Neural progenitor cell (in vitro differentiated cells): ENCODE results near the gene RHBDF1. TPM values are rescaled to one million over a fixed set of nuclear protein-coding genes. Genes with fewer than 3 reads are reported as not detected.

Experiments used
- DNase-seq: peaks from one replicate; pipeline ENCODE4 v3.0.0-alpha.2; 2016; ENCODE audit warnings: low spot score
- H2AFZ ChIP-seq: fragments of 200-600 bp; sonication (generic); replicated peaks from 2 replicates; pipeline ENCODE4 v1.6.1; 2016; ENCODE audit warnings: antibody characterized with exemption
- H3F3A ChIP-seq: fragments of 200-600 bp; sonication (generic); 2 replicates; pipeline ENCODE4 v1.6.1; 2016; ENCODE audit warnings: antibody characterized with exemption, low read depth
- H3K27ac ChIP-seq: fragments of 200-600 bp; sonication (generic); 2 replicates; pipeline ENCODE4 v1.5.1; 2016; ENCODE audit warnings: mild to moderate bottlenecking
- H3K27me3 ChIP-seq: fragments of 200-600 bp; sonication (generic); 2 replicates; pipeline ENCODE4 v1.6.1; 2016; ENCODE audit warnings: mild to moderate bottlenecking, moderate library complexity
- H3K36me3 ChIP-seq: fragments of 200-600 bp; sonication (generic); 2 replicates; pipeline ENCODE4 v1.5.1; 2016
- H3K4me1 ChIP-seq: fragments of 200-600 bp; sonication (generic); 2 replicates; pipeline ENCODE4 v1.6.1; 2016; ENCODE audit warnings: mixed run types
- H3K4me2 ChIP-seq: fragments of 200-600 bp; sonication (generic); 2 replicates; pipeline ENCODE4 v1.6.1; 2016
- H3K4me3 ChIP-seq: fragments of 200-600 bp; sonication (generic); 2 replicates; pipeline ENCODE4 v1.5.1; 2016
- H3K79me2 ChIP-seq: fragments of 200-600 bp; sonication (generic); 2 replicates; pipeline ENCODE4 v1.6.1; 2016; ENCODE audit warnings: low read depth
- H3K9ac ChIP-seq: fragments of 200-600 bp; sonication (generic); 2 replicates; pipeline ENCODE4 v1.6.1; 2016
- H3K9me3 ChIP-seq: fragments of 200-600 bp; sonication (generic); 2 replicates; pipeline ENCODE4 v1.5.1; 2016; ENCODE audit warnings: low read depth
- H4K20me1 ChIP-seq: fragments of 200-600 bp; sonication (generic); 2 replicates; pipeline ENCODE4 v1.6.1; 2016; ENCODE audit warnings: low read depth
- H3K27ac Mint-ChIP-seq: 3 replicates; pipeline ENCODE4 v1.8.0; 2021; ENCODE audit warnings: mixed read lengths
- H3K27me3 Mint-ChIP-seq: 2 replicates; pipeline ENCODE4 v1.8.0; 2022; ENCODE audit warnings: low read depth, mild to moderate bottlenecking, inconsistent platforms, moderate library complexity, mixed read lengths; ENCODE audit not compliant: insufficient read depth
- H3K36me3 Mint-ChIP-seq: 3 replicates; pipeline ENCODE4 v1.8.0; 2021; ENCODE audit warnings: mixed read lengths
- H3K4me1 Mint-ChIP-seq: 3 replicates; pipeline ENCODE4 v1.8.0; 2021; ENCODE audit warnings: mixed read lengths
- H3K4me3 Mint-ChIP-seq: 3 replicates; pipeline ENCODE4 v1.8.0; 2021; ENCODE audit warnings: mild to moderate bottlenecking, moderate library complexity, mixed read lengths
- H3K9me3 Mint-ChIP-seq: 3 replicates; pipeline ENCODE4 v1.8.0; 2020; ENCODE audit warnings: mixed read lengths
- EZH2 ChIP-seq: fragments of 200-600 bp; sonication (generic); IDR thresholded peaks from 2 replicates; pipeline ENCODE4 v1.6.1; 2017; ENCODE audit warnings: antibody characterized with exemption, mild to moderate bottlenecking, moderate library complexity
- EZH2phosphoT487 ChIP-seq: fragments of 200-600 bp; sonication (generic); IDR thresholded peaks from 2 replicates; pipeline ENCODE4 v1.6.1; 2017; ENCODE audit warnings: antibody characterized with exemption
- total RNA-seq: library from RNA; depleted of rRNA; stranded (reverse); fragments of >200 nt; gene quantifications from 2 replicates; pipeline ENCODE4 v1.2.3, GENCODE V29; 2015; ENCODE audit warnings: low replicate concordance
- TF ChIP-seq, protein P1 (sequence below): fragments of 200-600 bp; sonication (generic); IDR thresholded peaks from 2 replicates; pipeline ENCODE4 v1.5.1; 2017; ENCODE audit warnings: antibody characterized with exemption, mild to moderate bottlenecking

RHBDF1 gene
- total RNA-seq, 1 donor from 2014 or later = 11.0 TPM

DNA sequence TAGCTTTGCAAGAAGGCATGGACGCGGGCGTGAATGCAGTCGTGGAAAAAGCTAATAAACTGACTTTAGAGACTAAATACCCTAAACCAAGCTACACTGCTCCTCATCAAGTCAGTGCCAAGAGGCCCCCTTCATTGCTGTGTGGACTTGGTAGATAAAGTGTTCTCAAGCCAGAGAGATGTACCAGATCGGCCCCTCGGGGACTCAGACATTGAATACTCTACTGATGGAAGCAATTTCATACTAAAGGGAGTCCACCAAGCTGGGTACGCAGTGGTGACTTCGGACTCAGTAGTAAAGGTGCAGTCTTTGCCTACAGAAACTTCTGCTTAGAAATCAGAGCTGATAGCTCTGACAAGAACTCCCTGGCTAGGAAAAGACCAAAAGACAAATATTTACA is 27.8 kb downstream of the RHBDF1 start:
- Histone ChIP-seq H3K27ac (no peak overlapping the region), H3K36me3 (no peaks in the 10 kb centered on the region), H3K9ac (no peak overlapping the region), H3K4me2 (no peak overlapping the region), H3K79me2 (peaks cover 8% of the 10 kb centered on the region), H3K4me1 (no peaks in the 10 kb centered on the region), H3K9me3 (no peaks in the 10 kb centered on the region), H3F3A (peaks cover 5% of the 10 kb centered on the region), H3K4me3 (no peak overlapping the region), H4K20me1 (no peaks in the 10 kb centered on the region), H2AFZ (no peak overlapping the region), H3K27me3 (no peaks in the 10 kb centered on the region)
- no peak for DNase-seq
- Mint-ChIP-seq H3K9me3 (peaks cover 3% of the 10 kb centered on the region), H3K4me3 (no peak overlapping the region), H3K27me3 (peaks cover 3% of the 10 kb centered on the region), H3K4me1 (no peaks in the 10 kb centered on the region), H3K36me3 (peaks cover 48% of the 10 kb centered on the region), H3K27ac (no peak overlapping the region)
- TF ChIP-seq, protein P1, sequence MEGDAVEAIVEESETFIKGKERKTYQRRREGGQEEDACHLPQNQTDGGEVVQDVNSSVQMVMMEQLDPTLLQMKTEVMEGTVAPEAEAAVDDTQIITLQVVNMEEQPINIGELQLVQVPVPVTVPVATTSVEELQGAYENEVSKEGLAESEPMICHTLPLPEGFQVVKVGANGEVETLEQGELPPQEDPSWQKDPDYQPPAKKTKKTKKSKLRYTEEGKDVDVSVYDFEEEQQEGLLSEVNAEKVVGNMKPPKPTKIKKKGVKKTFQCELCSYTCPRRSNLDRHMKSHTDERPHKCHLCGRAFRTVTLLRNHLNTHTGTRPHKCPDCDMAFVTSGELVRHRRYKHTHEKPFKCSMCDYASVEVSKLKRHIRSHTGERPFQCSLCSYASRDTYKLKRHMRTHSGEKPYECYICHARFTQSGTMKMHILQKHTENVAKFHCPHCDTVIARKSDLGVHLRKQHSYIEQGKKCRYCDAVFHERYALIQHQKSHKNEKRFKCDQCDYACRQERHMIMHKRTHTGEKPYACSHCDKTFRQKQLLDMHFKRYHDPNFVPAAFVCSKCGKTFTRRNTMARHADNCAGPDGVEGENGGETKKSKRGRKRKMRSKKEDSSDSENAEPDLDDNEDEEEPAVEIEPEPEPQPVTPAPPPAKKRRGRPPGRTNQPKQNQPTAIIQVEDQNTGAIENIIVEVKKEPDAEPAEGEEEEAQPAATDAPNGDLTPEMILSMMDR = no peak
- TF ChIP-seq EZH2phosphoT487 = no peak
- no peak for TF ChIP-seq EZH2

DNA sequence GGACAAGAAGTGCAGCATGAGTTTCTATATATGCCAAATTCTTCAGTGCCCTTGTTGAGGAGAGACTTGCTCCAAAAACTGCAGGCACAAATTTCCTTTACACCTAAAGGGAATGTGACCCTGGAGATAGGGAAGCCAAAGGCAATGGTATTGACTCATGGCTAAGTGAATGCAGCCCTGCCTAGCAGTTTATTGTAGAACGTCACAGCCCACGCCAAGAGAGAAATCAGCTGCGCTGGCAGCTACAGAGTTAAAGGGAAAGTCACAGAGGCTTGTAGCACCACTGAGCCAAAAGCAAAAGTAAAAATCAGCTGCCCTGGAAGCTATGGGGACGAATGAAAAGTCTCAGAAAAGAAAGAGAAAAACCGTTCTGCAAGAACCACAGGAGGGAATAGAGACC is 29.1 kb downstream of the RHBDF1 start:
- Histone ChIP-seq H3K27me3 (no peaks in the 10 kb centered on the region), H3F3A (peaks cover 5% of the 10 kb centered on the region), H3K36me3 (no peaks in the 10 kb centered on the region), H3K79me2 (no peaks in the 10 kb centered on the region), H3K9me3 (no peaks in the 10 kb centered on the region), H2AFZ (no peak overlapping the region), H3K27ac (no peak overlapping the region), H3K4me2 (no peak overlapping the region), H3K9ac (no peak overlapping the region), H4K20me1 (no peaks in the 10 kb centered on the region), H3K4me3 (no peak overlapping the region), H3K4me1 (no peaks in the 10 kb centered on the region)
- Mint-ChIP-seq H3K27ac (no peak overlapping the region), H3K36me3 (peaks cover 47% of the 10 kb centered on the region), H3K4me1 (no peaks in the 10 kb centered on the region), H3K9me3 (peaks cover 3% of the 10 kb centered on the region), H3K27me3 (peaks cover 3% of the 10 kb centered on the region), H3K4me3 (no peak overlapping the region)
- DNase-seq = no peak
- TF ChIP-seq EZH2phosphoT487 (no peak), EZH2 (no peak)
- TF ChIP-seq, protein P1 = no peak

DNA sequence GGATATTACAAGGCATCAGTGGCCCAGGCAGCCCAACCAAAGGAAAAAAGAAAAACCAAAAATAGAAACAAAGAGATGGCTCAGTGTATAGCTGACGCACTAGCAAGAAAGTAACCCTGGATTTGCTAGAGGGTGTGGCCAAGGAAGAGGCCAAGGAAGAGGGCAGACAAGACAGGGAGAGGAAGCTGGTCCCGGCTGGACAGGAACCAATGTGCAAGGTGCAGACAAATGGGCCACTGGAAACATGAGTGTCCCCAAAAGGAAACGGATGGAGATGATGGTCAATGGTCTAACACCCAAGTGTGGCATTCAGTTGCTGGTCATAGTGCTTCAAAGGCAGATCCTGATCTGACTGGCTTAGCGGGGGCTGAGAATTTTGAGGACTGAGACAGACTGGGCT is 29.7 kb downstream of the RHBDF1 start:
- no peak for DNase-seq
- H3K4me3 Mint-ChIP-seq = no peak overlapping the region
- H3K79me2 ChIP-seq = no peaks in the 10 kb centered on the region
- no peaks in the 10 kb centered on the region for H3K4me1 Mint-ChIP-seq
- H3K4me2 ChIP-seq = no peak overlapping the region
- peaks cover 3% of the 10 kb centered on the region for H3K27me3 Mint-ChIP-seq
- H2AFZ ChIP-seq = no peak overlapping the region
- peaks cover 45% of the 10 kb centered on the region for H3K36me3 Mint-ChIP-seq
- peaks cover 3% of the 10 kb centered on the region for H3K9me3 Mint-ChIP-seq
- H3K4me3 ChIP-seq = no peak overlapping the region
- no peak overlapping the region for H3K27ac ChIP-seq
- peaks cover 5% of the 10 kb centered on the region for H3F3A ChIP-seq
- no peak for TF ChIP-seq EZH2phosphoT487
- no peak for TF ChIP-seq EZH2
- TF ChIP-seq, protein P1 = no peak
- peak overlapping the region; percentile 33 for H3K27ac Mint-ChIP-seq
- no peaks in the 10 kb centered on the region for H3K36me3 ChIP-seq
- no peaks in the 10 kb centered on the region for H4K20me1 ChIP-seq
- H3K9ac ChIP-seq = no peak overlapping the region
- H3K4me1 ChIP-seq = no peaks in the 10 kb centered on the region
- no peaks in the 10 kb centered on the region for H3K27me3 ChIP-seq
- H3K9me3 ChIP-seq = no peaks in the 10 kb centered on the region

DNA sequence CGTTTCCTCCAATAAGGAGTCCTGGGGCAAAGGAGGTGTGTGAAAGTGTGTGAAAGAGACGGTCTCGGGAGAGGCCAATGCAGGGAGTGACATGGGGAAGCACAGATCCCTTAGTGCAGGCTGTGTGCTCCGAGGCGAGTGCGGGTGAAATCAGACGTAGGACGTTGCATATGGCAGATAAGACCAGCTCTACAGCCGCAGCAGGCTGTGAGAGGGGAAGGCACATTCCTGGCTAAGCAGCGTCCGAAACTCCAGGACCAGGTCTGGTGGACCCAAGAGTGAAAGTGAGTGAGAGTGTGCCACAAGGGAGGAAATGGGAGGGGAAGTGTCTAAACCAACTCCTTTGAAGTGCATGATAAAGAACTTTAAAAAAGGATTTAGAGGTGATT is 30.4 kb downstream of the RHBDF1 start:
- peaks cover 41% of the 10 kb centered on the region for H3K36me3 Mint-ChIP-seq
- Histone ChIP-seq H3K9me3 (no peaks in the 10 kb centered on the region), H3K4me2 (no peak overlapping the region), H3F3A (peaks cover 5% of the 10 kb centered on the region), H3K9ac (no peak overlapping the region), H3K4me1 (no peaks in the 10 kb centered on the region), H3K4me3 (no peak overlapping the region), H3K27ac (no peak overlapping the region), H2AFZ (no peak overlapping the region), H3K79me2 (no peaks in the 10 kb centered on the region), H3K36me3 (no peaks in the 10 kb centered on the region), H3K27me3 (no peaks in the 10 kb centered on the region), H4K20me1 (no peaks in the 10 kb centered on the region)
- DNase-seq = no peak
- H3K9me3 Mint-ChIP-seq = peaks cover 3% of the 10 kb centered on the region
- H3K4me1 Mint-ChIP-seq = no peaks in the 10 kb centered on the region
- H3K27ac Mint-ChIP-seq = no peak overlapping the region
- no peak for TF ChIP-seq EZH2phosphoT487
- TF ChIP-seq, protein P1 = no peak
- TF ChIP-seq EZH2 = no peak
- peaks cover 3% of the 10 kb centered on the region for H3K27me3 Mint-ChIP-seq
- no peak overlapping the region for H3K4me3 Mint-ChIP-seq
